NCI-H345 (cell line): ENCODE results near the gene CTNNA2.
A peak's percentile ranks its signal among the peaks of the same experiment; 100 is the strongest.

Experiments
- DNase-seq: peaks from one replicate; lab custom pipeline; 2025; lab: John Stamatoyannopoulos, UW

The CTNNA2 gene

DNA sequence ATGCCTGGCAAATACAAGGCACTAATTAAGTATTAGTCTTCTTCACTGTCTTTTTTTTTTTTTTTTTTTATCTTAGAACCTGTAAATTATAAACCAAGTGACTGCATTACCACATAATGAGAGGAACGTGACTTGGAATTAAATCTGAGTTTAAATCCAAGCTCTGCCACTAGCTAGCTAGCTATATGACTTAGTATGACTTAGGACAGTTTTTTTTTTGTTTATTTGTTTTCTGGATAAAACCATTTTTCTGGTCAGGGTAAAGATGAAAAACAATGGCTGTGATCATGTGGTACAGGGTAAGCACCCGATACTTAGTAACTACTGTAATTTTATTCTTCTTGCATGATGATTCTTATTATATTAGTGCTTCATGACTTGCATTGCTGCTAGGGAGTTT, 983.5 kb downstream of the CTNNA2 start:
- DNase-seq: no peak

DNA sequence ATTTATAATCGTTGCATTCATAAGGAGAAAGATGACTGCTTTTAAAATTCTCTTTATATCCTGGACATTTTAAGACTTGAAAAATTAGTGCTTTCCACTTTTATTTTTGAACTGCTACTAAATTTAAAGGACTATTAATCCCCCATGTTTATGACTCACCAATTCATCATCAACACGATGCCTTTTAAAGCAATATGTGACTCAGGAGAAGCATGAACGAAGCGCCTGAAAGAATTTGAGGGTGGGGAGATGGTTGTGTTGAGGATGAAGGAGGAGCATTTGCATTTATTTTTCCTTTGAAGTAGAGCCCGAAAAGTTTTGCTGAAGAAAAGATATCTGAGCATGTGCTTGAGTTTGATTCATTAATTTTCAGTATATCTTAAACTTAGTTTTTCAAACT, 983.9 kb downstream of the CTNNA2 start:
- DNase-seq: no peak

DNA sequence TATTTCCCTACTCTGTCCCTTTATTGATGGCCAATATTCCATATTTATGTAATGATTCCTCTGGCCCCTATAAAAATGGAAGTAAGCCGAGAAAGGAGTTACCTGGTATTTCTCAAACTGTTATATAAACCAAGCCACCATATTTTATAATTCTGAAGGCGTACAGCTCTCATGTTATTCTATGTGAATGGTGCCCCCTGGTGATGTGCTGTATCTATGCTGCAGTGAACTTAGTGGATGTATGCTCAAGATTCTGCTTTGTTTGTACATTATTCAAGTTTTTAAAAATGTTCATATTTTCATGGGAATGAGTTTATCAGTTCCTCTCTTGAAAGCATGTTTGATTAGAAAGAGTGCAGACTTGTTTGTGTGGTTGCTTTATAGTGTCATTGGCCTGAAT, 986.2 kb downstream of the CTNNA2 start:
- peak; percentile 52 for DNase-seq

DNA sequence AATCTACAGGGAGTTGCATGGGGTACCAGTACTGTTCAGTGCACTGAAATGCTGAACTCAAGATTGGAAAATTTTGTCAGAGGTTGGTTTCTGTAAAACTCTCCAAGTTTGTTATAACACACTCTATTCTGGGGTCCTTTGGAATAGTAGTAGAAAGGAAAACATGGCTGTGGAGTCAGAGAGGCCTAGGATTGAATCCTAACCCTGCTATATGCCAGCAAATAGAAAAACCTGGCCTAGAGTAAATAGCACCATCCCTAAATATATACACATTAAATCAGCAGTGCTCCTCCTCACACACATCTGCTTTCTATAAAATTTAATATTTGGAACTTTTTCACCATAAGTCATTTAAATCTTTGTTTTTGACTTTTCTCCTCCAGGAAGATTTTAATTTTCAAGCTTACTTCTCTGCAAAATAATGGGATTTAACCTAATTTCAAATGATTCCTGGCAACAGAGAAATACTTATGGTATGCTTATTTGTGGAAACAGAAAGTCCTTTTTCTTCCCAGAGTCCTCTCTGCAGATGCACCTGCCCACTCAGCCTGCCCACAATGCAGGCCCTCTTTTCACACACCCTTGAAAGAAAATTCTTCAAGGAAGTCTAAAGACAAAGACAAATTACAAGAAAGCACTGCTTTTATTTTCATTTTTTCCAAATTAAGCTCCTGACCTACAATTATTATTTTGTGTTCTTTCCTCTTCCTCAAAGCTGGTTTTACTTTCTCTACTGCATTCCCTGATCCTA, 989.2 kb downstream of the CTNNA2 start:
- no peak for DNase-seq

- DNase-seq: no peak
Observed at GRCh38 chr2:80506563-80506962, 993.7 kb downstream of the CTNNA2 start.

- DNase-seq: no peak
Observed at GRCh38 chr2:80510716-80511115, 997.9 kb downstream of the CTNNA2 start.

DNA sequence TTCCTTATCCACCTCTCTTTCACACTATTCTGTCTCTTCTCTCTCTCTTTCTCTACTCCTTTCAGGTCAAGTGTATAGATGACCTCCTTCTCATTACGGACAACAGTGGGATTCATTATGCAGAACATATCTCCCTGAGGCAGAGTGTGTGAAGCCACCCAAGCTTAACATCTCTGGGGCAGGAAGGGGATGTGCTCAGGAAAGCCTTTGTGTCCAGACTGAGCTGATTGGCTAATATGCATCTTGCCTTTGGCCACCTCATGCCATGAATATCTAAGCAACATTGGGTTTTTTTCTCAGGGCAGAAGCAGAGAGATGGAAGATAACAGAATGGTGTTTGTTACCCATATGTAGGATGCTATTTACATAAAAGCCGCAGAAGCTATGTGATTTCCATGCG, 1003.1 kb downstream of the CTNNA2 start:
- DNase-seq: no peak

GRCh38 chr2:80517316-80517715, 1004.5 kb downstream of the CTNNA2 start:
- no peak for DNase-seq

GRCh38 chr2:80519121-80519643, 1006.3 kb downstream of the CTNNA2 start:
- no peak for DNase-seq

DNA sequence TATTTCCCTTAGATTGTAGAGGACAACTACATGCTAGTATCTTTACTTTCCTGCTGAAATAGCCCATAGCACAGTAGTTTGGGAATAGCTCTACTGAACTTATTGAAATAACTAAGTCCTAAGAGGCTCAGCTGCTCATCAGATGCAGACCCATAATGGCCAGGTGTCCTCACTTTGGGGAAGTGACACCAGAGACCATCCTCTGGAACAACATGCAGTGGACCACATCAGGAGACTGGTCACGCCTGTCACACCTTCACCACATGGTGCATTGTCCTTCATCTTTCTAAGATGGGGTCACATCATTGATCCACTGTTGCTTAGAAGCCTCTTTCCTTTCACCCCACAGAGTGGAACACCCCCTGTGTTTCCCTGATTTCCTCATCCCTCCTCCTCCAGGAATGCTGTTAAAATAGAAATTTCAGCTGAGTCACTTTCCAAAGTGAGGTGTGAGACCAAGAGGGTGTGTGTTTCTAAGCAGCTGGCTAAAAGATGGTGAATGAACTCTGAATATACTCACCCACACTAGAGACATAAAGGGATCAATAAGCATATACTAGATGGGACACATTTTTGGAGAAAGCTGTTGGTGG, 1006.9 kb downstream of the CTNNA2 start:
- DNase-seq: no peak

DNA sequence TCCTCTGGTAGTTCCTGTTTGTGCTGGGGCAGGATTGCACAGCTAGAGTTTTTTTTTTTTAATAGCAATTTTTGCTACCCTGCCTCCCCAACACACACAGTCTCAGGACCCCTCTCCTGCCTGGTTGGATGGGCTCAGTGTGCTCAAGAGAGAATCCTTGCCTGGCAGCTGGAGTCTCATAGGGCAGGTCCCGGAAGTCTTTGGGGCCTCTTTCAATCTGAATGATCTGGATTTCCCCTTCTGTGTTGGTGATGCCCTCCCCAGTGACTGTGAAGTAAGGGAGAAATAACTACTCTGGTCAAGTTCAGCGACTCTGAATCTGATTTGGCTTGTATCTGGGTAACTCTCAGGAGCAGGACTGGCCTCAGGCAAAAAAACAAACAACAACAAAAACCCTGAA, 1012.3 kb downstream of the CTNNA2 start:
- DNase-seq: no peak

DNA sequence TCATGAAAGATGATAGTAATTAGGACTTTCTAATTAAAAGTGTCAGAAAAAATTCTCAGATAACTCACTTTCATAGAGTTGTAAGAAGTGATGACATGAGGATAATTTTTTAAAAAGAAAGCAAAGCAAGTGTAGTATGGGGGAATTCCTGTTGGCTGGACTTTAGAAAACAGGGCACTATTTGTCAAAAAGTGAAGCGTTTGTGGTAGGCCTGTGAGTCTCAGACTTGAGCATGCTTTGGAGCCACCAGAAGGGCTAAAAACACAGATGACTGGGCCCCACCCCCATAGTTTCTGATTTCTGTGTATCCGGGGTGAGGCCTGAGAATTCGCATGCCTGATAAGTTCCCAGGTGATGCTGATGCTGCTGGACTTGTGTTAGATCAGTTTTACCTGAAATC, 1014.3 kb downstream of the CTNNA2 start:
- no peak for DNase-seq

- DNase-seq: no peak
Observed at GRCh38 chr2:80529466-80530165, 1016.8 kb downstream of the CTNNA2 start.

- DNase-seq: no peak
Observed at GRCh38 chr2:80530442-80531064, 1017.7 kb downstream of the CTNNA2 start.

GRCh38 chr2:80531319-80531718, 1018.5 kb downstream of the CTNNA2 start:
- no peak for DNase-seq

- no peak for DNase-seq
Observed at GRCh38 chr2:80545420-80546210, 1032.8 kb downstream of the CTNNA2 start.

GRCh38 chr2:80546766-80547165, 1033.9 kb downstream of the CTNNA2 start:
- no peak for DNase-seq

DNA sequence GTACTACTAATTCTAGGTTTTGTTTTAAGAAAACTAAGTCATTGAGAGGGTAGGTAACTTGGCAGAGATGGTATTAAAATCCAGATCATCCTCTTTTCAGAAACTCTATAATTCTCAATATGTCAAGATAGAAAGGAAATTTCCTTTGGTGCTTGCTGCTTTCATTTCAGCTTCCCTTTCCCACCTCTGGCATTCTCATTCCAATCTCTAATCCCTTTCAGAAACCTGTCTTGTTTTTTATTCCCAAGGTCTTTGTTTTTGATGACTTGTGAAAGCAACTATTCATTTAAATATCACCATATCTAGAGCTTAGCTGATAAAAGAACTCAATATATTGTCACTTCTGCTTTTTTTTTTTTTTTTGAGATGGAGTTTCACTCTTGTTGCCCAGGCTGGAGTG, 1034.5 kb downstream of the CTNNA2 start:
- no peak for DNase-seq

DNA sequence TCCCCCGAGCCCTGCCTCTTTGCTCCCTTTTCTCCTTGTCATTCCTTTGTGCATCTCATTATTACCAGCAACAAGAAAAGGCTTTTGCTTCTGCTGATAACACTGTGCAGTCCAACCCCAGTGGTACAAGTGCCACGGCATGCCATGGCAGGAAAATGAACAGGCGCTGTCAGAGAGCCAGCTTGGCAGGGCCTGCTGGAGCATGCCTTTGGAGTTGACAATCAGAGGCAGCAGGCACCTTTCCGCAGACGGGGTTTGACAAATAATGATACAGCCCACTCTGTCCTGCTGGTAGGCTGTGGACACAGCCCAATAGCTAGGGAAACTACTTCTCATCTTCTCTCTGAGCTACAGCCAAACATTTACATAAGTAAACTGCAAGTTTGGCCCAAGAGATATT, 1035.6 kb downstream of the CTNNA2 start:
- peak; percentile 49 for DNase-seq

DNA sequence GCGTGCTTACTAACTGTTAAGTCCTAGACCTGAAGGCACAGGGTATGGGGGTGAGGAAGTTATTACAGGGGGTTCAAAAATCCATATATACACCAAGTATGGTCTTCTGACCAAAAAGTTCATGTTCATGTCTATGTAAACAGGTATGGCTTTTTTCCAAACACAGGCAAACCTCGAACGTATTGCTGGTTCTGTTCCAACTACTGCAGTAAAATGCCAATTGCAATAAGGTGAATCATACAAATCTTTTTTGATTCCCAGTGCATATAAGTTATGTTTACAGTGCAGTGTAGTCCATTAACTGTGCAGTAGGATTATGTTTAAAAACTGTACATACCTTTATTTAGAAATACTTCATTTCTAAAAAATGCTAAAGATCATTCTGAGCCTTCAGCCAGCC, 1037.0 kb downstream of the CTNNA2 start:
- no peak for DNase-seq

DNA sequence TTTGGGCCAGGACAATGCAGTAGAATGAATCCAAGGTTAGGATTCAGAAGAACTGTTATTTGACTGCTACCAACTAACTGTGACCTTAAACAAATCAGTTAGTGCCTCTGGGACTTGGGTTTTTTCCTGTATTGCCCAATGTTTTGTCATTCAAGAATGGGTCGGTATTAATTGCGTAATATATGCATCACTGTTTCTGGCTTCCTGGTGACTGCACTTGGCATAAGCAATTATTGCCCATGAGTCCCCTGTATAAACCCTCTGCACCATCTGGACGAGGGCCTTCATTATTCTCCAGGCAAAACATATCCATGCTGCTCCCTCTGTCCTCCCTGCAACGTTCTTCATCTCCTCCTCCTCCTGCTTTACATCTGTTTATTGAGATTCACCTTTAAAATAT, 1047.5 kb downstream of the CTNNA2 start:
- DNase-seq: no peak

- DNase-seq: no peak
Observed at GRCh38 chr2:80568011-80568410, 1055.2 kb downstream of the CTNNA2 start.
